Stimulated activated naive B cell treated with anti-CD40 and anti-IgM and Interleukin-4, amounts not matched to agents 10 μg/mL and 1 μg/mL and 100 μg/mL, for 72 hours (primary cell): ENCODE data around the gene ANKRD40CL.

Experiments
- ATAC-seq, 2 donors: fragments of 150-1000 bp; cut with Tn5 transposase; replicated peaks; 2 replicates each; pipeline ENCODE4 v1.10.0; 2021; ENCODE audit warnings: moderate library complexity in 1 of 2
- DNase-seq: peaks from one replicate; pipeline ENCODE4 v3.0.0; 2021
- H3K27ac Mint-ChIP-seq: one replicate; pipeline ENCODE4 v1.8.0; 2022; ENCODE audit warnings: mild to moderate bottlenecking, mixed read lengths
- H3K27me3 Mint-ChIP-seq, 2 donors: one replicate each; pipeline ENCODE4 v1.8.0; 2022; ENCODE audit warnings: mixed read lengths in 2 of 2
- H3K36me3 Mint-ChIP-seq, 2 donors: one replicate each; pipeline ENCODE4 v1.8.0; 2022; ENCODE audit warnings: mixed read lengths in 2 of 2, mild to moderate bottlenecking in 1 of 2
- H3K4me1 Mint-ChIP-seq, 2 donors: one replicate each; pipeline ENCODE4 v1.8.0; 2022; ENCODE audit warnings: mixed read lengths in 2 of 2, mild to moderate bottlenecking in 1 of 2
- H3K4me3 Mint-ChIP-seq, 2 donors: one replicate each; pipeline ENCODE4 v1.8.0; 2022; ENCODE audit warnings: mild to moderate bottlenecking in 2 of 2, mixed read lengths in 2 of 2, moderate library complexity in 1 of 2
- H3K9me3 Mint-ChIP-seq, 2 donors: one replicate each; pipeline ENCODE4 v1.8.0; 2022; ENCODE audit warnings: mixed read lengths in 2 of 2, mild to moderate bottlenecking in 1 of 2

Gene ANKRD40CL

GRCh38 chr17:50762177-50762576 lies 5.1 kb downstream of the ANKRD40CL start:
- Mint-ChIP-seq H3K36me3 (no peaks in the 10 kb centered on the region), H3K27me3 (no peaks in the 10 kb centered on the region), H3K4me3 (peak overlapping the region; percentile 2 to 91), H3K4me1 (peaks cover 26 to 32% of the 10 kb centered on the region in 2 donors), H3K27ac (no peak overlapping the region), H3K9me3 (no peaks in the 10 kb centered on the region)
- no peak for ATAC-seq
- no peak for DNase-seq

- H3K36me3 Mint-ChIP-seq: peaks cover 5 to 13% of the 10 kb centered on the region in 2 donors
- no peaks in the 10 kb centered on the region for H3K9me3 Mint-ChIP-seq
- DNase-seq (no peak), ATAC-seq (no peak)
- H3K4me3 Mint-ChIP-seq: no peak overlapping the region
- no peaks in the 10 kb centered on the region for H3K27me3 Mint-ChIP-seq
- H3K4me1 Mint-ChIP-seq: peaks cover 6 to 7% of the 10 kb centered on the region in 2 donors
- no peak overlapping the region for H3K27ac Mint-ChIP-seq
Measured at GRCh38 chr17:50758989-50759544, 8.3 kb downstream of the ANKRD40CL start.

GRCh38 chr17:50758524-50758923 lies 8.8 kb downstream of the ANKRD40CL start:
- H3K4me1 Mint-ChIP-seq: peaks cover 5 to 6% of the 10 kb centered on the region in 2 donors
- H3K27ac Mint-ChIP-seq: no peak overlapping the region
- DNase-seq (no peak), ATAC-seq (no peak)
- H3K36me3 Mint-ChIP-seq: peaks cover 5 to 17% of the 10 kb centered on the region in 2 donors
- H3K27me3 Mint-ChIP-seq: no peaks in the 10 kb centered on the region
- no peaks in the 10 kb centered on the region for H3K9me3 Mint-ChIP-seq
- no peak overlapping the region for H3K4me3 Mint-ChIP-seq

GRCh38 chr17:50754521-50754920 lies 12.8 kb downstream of the ANKRD40CL start:
- Mint-ChIP-seq H3K4me1 (no peaks in the 10 kb centered on the region), H3K9me3 (no peaks in the 10 kb centered on the region), H3K27ac (peak overlapping the region; percentile 16), H3K4me3 (no peak overlapping the region), H3K27me3 (no peaks in the 10 kb centered on the region), H3K36me3 (peaks cover 14 to 31% of the 10 kb centered on the region in 2 donors)
- DNase-seq (no peak), ATAC-seq (no peak)

GRCh38 chr17:50749245-50749644 lies 18.1 kb downstream of the ANKRD40CL start:
- Mint-ChIP-seq H3K27ac (no peak overlapping the region), H3K4me3 (no peak overlapping the region), H3K27me3 (no peaks in the 10 kb centered on the region), H3K4me1 (no peaks in the 10 kb centered on the region), H3K36me3 (peaks cover 22 to 44% of the 10 kb centered on the region in 2 donors), H3K9me3 (no peaks in the 10 kb centered on the region)
- ATAC-seq (no peak), DNase-seq (no peak)

GRCh38 chr17:50745631-50746030 lies 21.7 kb downstream of the ANKRD40CL start:
- H3K36me3 Mint-ChIP-seq: peaks cover 36 to 50% of the 10 kb centered on the region in 2 donors
- ATAC-seq: no peak
- no peaks in the 10 kb centered on the region for H3K27me3 Mint-ChIP-seq

GRCh38 chr17:50739098-50739497 lies 28.2 kb downstream of the ANKRD40CL start:
- Mint-ChIP-seq H3K4me1 (peaks cover 15 to 39% of the 10 kb centered on the region in 2 donors), H3K27me3 (no peaks in the 10 kb centered on the region), H3K36me3 (peaks cover 29 to 44% of the 10 kb centered on the region in 2 donors), H3K4me3 (no peak overlapping the region), H3K9me3 (no peaks in the 10 kb centered on the region), H3K27ac (no peak overlapping the region)
- DNase-seq: no peak
- ATAC-seq: no peak

More at GRCh38 chr17:50745631-50746030, 21.7 kb downstream of the ANKRD40CL start:
- Mint-ChIP-seq H3K9me3 (no peaks in the 10 kb centered on the region), H3K27ac (no peak overlapping the region), H3K4me1 (no peaks in the 10 kb centered on the region), H3K4me3 (no peak overlapping the region)
- no peak for DNase-seq

- H3K36me3 Mint-ChIP-seq: peaks cover 19 to 37% of the 10 kb centered on the region in 2 donors
- peaks cover 16 to 44% of the 10 kb centered on the region in 2 donors for H3K4me1 Mint-ChIP-seq
- H3K27me3 Mint-ChIP-seq: no peaks in the 10 kb centered on the region
- ATAC-seq: peak; percentile 67 to 79
- peak overlapping the region; percentile 84 for H3K27ac Mint-ChIP-seq
- DNase-seq: no peak
- H3K9me3 Mint-ChIP-seq: no peaks in the 10 kb centered on the region
- no peak overlapping the region for H3K4me3 Mint-ChIP-seq
Measured at GRCh38 chr17:50737118-50737698, 30.1 kb downstream of the ANKRD40CL start.

GRCh38 chr17:50735287-50735686 lies 32.0 kb downstream of the ANKRD40CL start:
- ATAC-seq (no peak), DNase-seq (no peak)
- H3K9me3 Mint-ChIP-seq: no peaks in the 10 kb centered on the region
- H3K27ac Mint-ChIP-seq: no peak overlapping the region
- H3K4me3 Mint-ChIP-seq: no peak overlapping the region
- H3K27me3 Mint-ChIP-seq: no peaks in the 10 kb centered on the region
- peaks cover 15 to 32% of the 10 kb centered on the region in 2 donors for H3K36me3 Mint-ChIP-seq
- H3K4me1 Mint-ChIP-seq: peaks cover 21 to 60% of the 10 kb centered on the region in 2 donors

- Mint-ChIP-seq H3K36me3 (peaks cover 10 to 15% of the 10 kb centered on the region in 2 donors), H3K4me1 (peaks cover 21 to 61% of the 10 kb centered on the region in 2 donors), H3K9me3 (peaks cover 0 to 2% of the 10 kb centered on the region in 2 donors), H3K4me3 (no peak overlapping the region), H3K27ac (peak overlapping the region; percentile 60), H3K27me3 (no peaks in the 10 kb centered on the region)
- no peak for DNase-seq
- ATAC-seq: no peak
Measured at GRCh38 chr17:50731575-50732460, 35.5 kb downstream of the ANKRD40CL start.

- Mint-ChIP-seq H3K27ac (no peak overlapping the region), H3K36me3 (peaks cover 15% of the 10 kb centered on the region in 2 donors), H3K4me1 (peaks cover 19 to 53% of the 10 kb centered on the region in 2 donors), H3K27me3 (no peaks in the 10 kb centered on the region), H3K9me3 (peaks cover 0 to 2% of the 10 kb centered on the region in 2 donors), H3K4me3 (no peak overlapping the region)
- ATAC-seq (no peak), DNase-seq (no peak)
Measured at GRCh38 chr17:50728881-50729765, 38.2 kb downstream of the ANKRD40CL start.

GRCh38 chr17:50728112-50728429 lies 39.2 kb downstream of the ANKRD40CL start:
- H3K4me3 Mint-ChIP-seq: no peak overlapping the region
- no peak overlapping the region for H3K27ac Mint-ChIP-seq
- ATAC-seq: no peak
- no peaks in the 10 kb centered on the region for H3K27me3 Mint-ChIP-seq
- peaks cover 0 to 2% of the 10 kb centered on the region in 2 donors for H3K9me3 Mint-ChIP-seq
- H3K36me3 Mint-ChIP-seq: peaks cover 15% of the 10 kb centered on the region in 2 donors
- H3K4me1 Mint-ChIP-seq: peaks cover 19 to 53% of the 10 kb centered on the region in 2 donors
- DNase-seq: no peak

- ATAC-seq (no peak), DNase-seq (no peak)
- H3K4me3 Mint-ChIP-seq: no peak overlapping the region
- peaks cover 20 to 52% of the 10 kb centered on the region in 2 donors for H3K4me1 Mint-ChIP-seq
- peaks cover 15 to 16% of the 10 kb centered on the region in 2 donors for H3K36me3 Mint-ChIP-seq
- H3K9me3 Mint-ChIP-seq: peaks cover 0 to 2% of the 10 kb centered on the region in 2 donors
- H3K27me3 Mint-ChIP-seq: no peaks in the 10 kb centered on the region
- H3K27ac Mint-ChIP-seq: no peak overlapping the region
Measured at GRCh38 chr17:50725769-50726655, 41.3 kb downstream of the ANKRD40CL start.
